Measurements from ENCODE around the gene CYP2A7. TPM values are rescaled to one million over a fixed set of nuclear protein-coding genes. Genes with fewer than 3 reads are reported as not detected.
"Not testable (repeated sequence)": the region's sequence is repeated elsewhere in the genome, so short reads cannot be mapped to it uniquely, and the experiment has no call there.

CYP2A7 gene
- total RNA-seq, 1 donor from 2014 or later, result not detected

GRCh38 chr19:40842012-40842411, 40.0 kb downstream of the CYP2A7 start:
- peaks cover 28% of the 10 kb centered on the region for H3K27me3 Mint-ChIP-seq
- intact Hi-C loops (cut with micrococcal nuclease); H3K9me3 Mint-ChIP-seq; DNase-seq; H3K27ac Mint-ChIP-seq; H3K4me3 Mint-ChIP-seq; H3K36me3 Mint-ChIP-seq (ENCODE audit: low read depth): not testable (repeated sequence)
- peaks cover 11% of the 10 kb centered on the region for H3K4me1 Mint-ChIP-seq

- H3K27ac Mint-ChIP-seq; H3K36me3 Mint-ChIP-seq (ENCODE audit: low read depth); DNase-seq; H3K4me3 Mint-ChIP-seq; intact Hi-C loops (cut with micrococcal nuclease); H3K4me1 Mint-ChIP-seq; H3K9me3 Mint-ChIP-seq: not testable (repeated sequence)
- peaks cover 23% of the 10 kb centered on the region for H3K27me3 Mint-ChIP-seq
Measured at GRCh38 chr19:40838477-40838876, 43.6 kb downstream of the CYP2A7 start.

- peaks cover 4% of the 10 kb centered on the region for H3K9me3 Mint-ChIP-seq
- no peak overlapping the region for H3K27ac Mint-ChIP-seq
- intact Hi-C loops (cut with micrococcal nuclease), result no loop called here
- DNase-seq, result no peak
- H3K27me3 Mint-ChIP-seq, result peaks cover 23% of the 10 kb centered on the region
- H3K36me3 Mint-ChIP-seq (ENCODE audit: low read depth), result peaks cover 2% of the 10 kb centered on the region
- H3K4me1 Mint-ChIP-seq, result peaks cover 6% of the 10 kb centered on the region
- H3K4me3 Mint-ChIP-seq, result no peak overlapping the region
Measured at GRCh38 chr19:40836754-40837429, 45.1 kb downstream of the CYP2A7 start.

GRCh38 chr19:40833728-40834533, 48.1 kb downstream of the CYP2A7 start:
- DNase-seq; H3K27ac Mint-ChIP-seq; H3K36me3 Mint-ChIP-seq (ENCODE audit: low read depth); intact Hi-C loops (cut with micrococcal nuclease); H3K4me1 Mint-ChIP-seq; H3K4me3 Mint-ChIP-seq; H3K27me3 Mint-ChIP-seq; H3K9me3 Mint-ChIP-seq: not testable (repeated sequence)

GRCh38 chr19:40832431-40832790, 49.6 kb downstream of the CYP2A7 start:
- H3K27me3 Mint-ChIP-seq; intact Hi-C loops (cut with micrococcal nuclease); DNase-seq; H3K9me3 Mint-ChIP-seq; H3K4me3 Mint-ChIP-seq; H3K4me1 Mint-ChIP-seq; H3K36me3 Mint-ChIP-seq (ENCODE audit: low read depth); H3K27ac Mint-ChIP-seq: not testable (repeated sequence)

- DNase-seq, result no peak
- Mint-ChIP-seq H3K27me3 (no peaks in the 10 kb centered on the region), H3K4me1 (peaks cover 13% of the 10 kb centered on the region), H3K27ac (no peak overlapping the region), H3K36me3 (ENCODE audit: low read depth) (peaks cover 12% of the 10 kb centered on the region), H3K4me3 (no peak overlapping the region), H3K9me3 (peaks cover 12% of the 10 kb centered on the region)
- intact Hi-C loops (cut with micrococcal nuclease), result no loop called here
Measured at GRCh38 chr19:40831502-40832430, 50.3 kb downstream of the CYP2A7 start.

- DNase-seq; H3K4me3 Mint-ChIP-seq; intact Hi-C loops (cut with micrococcal nuclease); H3K27me3 Mint-ChIP-seq; H3K27ac Mint-ChIP-seq: not testable (repeated sequence)
- Mint-ChIP-seq H3K4me1 (peaks cover 18% of the 10 kb centered on the region), H3K36me3 (ENCODE audit: low read depth) (peaks cover 16% of the 10 kb centered on the region), H3K9me3 (peaks cover 15% of the 10 kb centered on the region)
Measured at GRCh38 chr19:40830741-40831140, 51.3 kb downstream of the CYP2A7 start.

- DNase-seq, result no peak
- intact Hi-C loops (cut with micrococcal nuclease), result no loop called here
- peaks cover 15% of the 10 kb centered on the region for H3K9me3 Mint-ChIP-seq
- no peaks in the 10 kb centered on the region for H3K27me3 Mint-ChIP-seq
- H3K4me1 Mint-ChIP-seq, result peaks cover 20% of the 10 kb centered on the region
- H3K4me3 Mint-ChIP-seq, result no peak overlapping the region
- peaks cover 16% of the 10 kb centered on the region for H3K36me3 Mint-ChIP-seq (ENCODE audit: low read depth)
- no peak overlapping the region for H3K27ac Mint-ChIP-seq
Measured at GRCh38 chr19:40829205-40829604, 52.8 kb downstream of the CYP2A7 start.

- peaks cover 15% of the 10 kb centered on the region for H3K9me3 Mint-ChIP-seq
- DNase-seq, result no peak
- peaks cover 16% of the 10 kb centered on the region for H3K36me3 Mint-ChIP-seq (ENCODE audit: low read depth)
- intact Hi-C loops (cut with micrococcal nuclease), result no loop called here
- H3K4me3 Mint-ChIP-seq, result no peak overlapping the region
- H3K27ac Mint-ChIP-seq, result no peak overlapping the region
- peaks cover 22% of the 10 kb centered on the region for H3K4me1 Mint-ChIP-seq
- no peaks in the 10 kb centered on the region for H3K27me3 Mint-ChIP-seq
Measured at GRCh38 chr19:40827386-40828247, 54.4 kb downstream of the CYP2A7 start.

- Mint-ChIP-seq H3K27ac (peak overlapping the region; percentile 63), H3K4me1 (peaks cover 18% of the 10 kb centered on the region), H3K9me3 (peaks cover 15% of the 10 kb centered on the region), H3K4me3 (peak overlapping the region; percentile 32), H3K36me3 (ENCODE audit: low read depth) (peaks cover 16% of the 10 kb centered on the region)
- intact Hi-C loops (cut with micrococcal nuclease); H3K27me3 Mint-ChIP-seq: not testable (repeated sequence)
- DNase-seq, result peak; percentile 86
Measured at GRCh38 chr19:40826699-40827385, 55.2 kb downstream of the CYP2A7 start.

- Mint-ChIP-seq H3K4me3 (peak overlapping the region; percentile 32), H3K4me1 (peaks cover 18% of the 10 kb centered on the region), H3K36me3 (ENCODE audit: low read depth) (peaks cover 16% of the 10 kb centered on the region), H3K9me3 (peaks cover 15% of the 10 kb centered on the region)
- intact Hi-C loops (cut with micrococcal nuclease); H3K27me3 Mint-ChIP-seq; DNase-seq; H3K27ac Mint-ChIP-seq: not testable (repeated sequence)
Measured at GRCh38 chr19:40826312-40826698, 55.7 kb downstream of the CYP2A7 start.

GRCh38 chr19:40825460-40826095, 56.5 kb downstream of the CYP2A7 start:
- H3K4me3 Mint-ChIP-seq; intact Hi-C loops (cut with micrococcal nuclease); DNase-seq; H3K27me3 Mint-ChIP-seq; H3K27ac Mint-ChIP-seq: not testable (repeated sequence)
- peaks cover 15% of the 10 kb centered on the region for H3K9me3 Mint-ChIP-seq
- peaks cover 18% of the 10 kb centered on the region for H3K4me1 Mint-ChIP-seq
- peaks cover 16% of the 10 kb centered on the region for H3K36me3 Mint-ChIP-seq (ENCODE audit: low read depth)
